Loucy (cell line): ENCODE data around the gene ABLIM2.

Experiments
- H2AFZ ChIP-seq: fragments of 200-600 bp; sonication (generic); 2 replicates; pipeline ENCODE4 v1.6.0; 2016; ENCODE audit warnings: antibody characterized with exemption, mild to moderate bottlenecking, low read length, moderate library complexity
- H3F3A ChIP-seq: fragments of 200-600 bp; 2 replicates; pipeline ENCODE4 v1.6.0; 2016; ENCODE audit warnings: antibody characterized with exemption, low read depth, mild to moderate bottlenecking
- H3K27me3 ChIP-seq: fragments of 200-600 bp; sonication (generic); 2 replicates; pipeline ENCODE4 v1.6.1; 2014; ENCODE audit warnings: low read length, mild to moderate bottlenecking; ENCODE audit not compliant: insufficient read depth, poor library complexity, severe bottlenecking
- H3K36me3 ChIP-seq: fragments of 200-600 bp; sonication (generic); 2 replicates; pipeline ENCODE4 v1.6.1; 2016; ENCODE audit warnings: low read length; ENCODE audit not compliant: insufficient read depth
- H3K4me1 ChIP-seq: fragments of 200-600 bp; sonication (generic); 2 replicates; pipeline ENCODE4 v1.5.1; 2014; ENCODE audit warnings: low read length, mild to moderate bottlenecking; ENCODE audit not compliant: insufficient read depth, poor library complexity, severe bottlenecking
- H3K4me2 ChIP-seq: fragments of 200-600 bp; sonication (generic); 2 replicates; pipeline ENCODE4 v1.6.0; 2014; ENCODE audit warnings: antibody characterized with exemption, low read length, low read depth, mild to moderate bottlenecking; ENCODE audit not compliant: poor library complexity, severe bottlenecking
- H3K4me3 ChIP-seq: fragments of 200-600 bp; sonication (generic); 2 replicates; pipeline ENCODE4 v1.5.1; 2014; ENCODE audit warnings: low read length, mild to moderate bottlenecking, mixed read lengths; ENCODE audit not compliant: poor library complexity, severe bottlenecking
- H3K79me2 ChIP-seq: fragments of 200-600 bp; sonication (generic); 2 replicates; pipeline ENCODE4 v1.6.1; 2014; ENCODE audit warnings: low read length; ENCODE audit not compliant: insufficient read depth
- H3K9ac ChIP-seq: fragments of 200-600 bp; sonication (generic); 2 replicates; pipeline ENCODE4 v1.6.0; 2014; ENCODE audit warnings: mild to moderate bottlenecking, low read depth, low read length, moderate library complexity; ENCODE audit not compliant: poor library complexity, severe bottlenecking
- H3K9me2 ChIP-seq: fragments of 200-600 bp; sonication (generic); replicated peaks from 2 replicates; pipeline ENCODE4 v1.6.1; 2016; ENCODE audit warnings: low read depth, low read length, mixed read lengths
- H3K9me3 ChIP-seq: fragments of 200-600 bp; sonication (generic); 2 replicates; pipeline ENCODE4 v1.6.1; 2014; ENCODE audit warnings: mild to moderate bottlenecking, antibody characterized with exemption, low read length, low read depth; ENCODE audit not compliant: insufficient read depth
- H4K20me1 ChIP-seq: fragments of 200-600 bp; sonication (generic); 2 replicates; pipeline ENCODE4 v1.6.0; 2014; ENCODE audit warnings: antibody characterized with exemption, low read length, mild to moderate bottlenecking; ENCODE audit not compliant: insufficient read depth, poor library complexity, severe bottlenecking
- EZH2phosphoT487 ChIP-seq: fragments of 200-600 bp; IDR thresholded peaks from 2 replicates; pipeline ENCODE4 v1.6.1; 2018; ENCODE audit warnings: antibody characterized with exemption, mild to moderate bottlenecking, moderate library complexity, borderline replicate concordance
- TF ChIP-seq, protein P1 (sequence below): fragments of 200-600 bp; sonication (generic); conservative IDR thresholded peaks from 2 replicates; pipeline ENCODE4 v1.5.1; 2014; ENCODE audit warnings: mild to moderate bottlenecking, antibody characterized with exemption, low read length

ABLIM2 gene

DNA sequence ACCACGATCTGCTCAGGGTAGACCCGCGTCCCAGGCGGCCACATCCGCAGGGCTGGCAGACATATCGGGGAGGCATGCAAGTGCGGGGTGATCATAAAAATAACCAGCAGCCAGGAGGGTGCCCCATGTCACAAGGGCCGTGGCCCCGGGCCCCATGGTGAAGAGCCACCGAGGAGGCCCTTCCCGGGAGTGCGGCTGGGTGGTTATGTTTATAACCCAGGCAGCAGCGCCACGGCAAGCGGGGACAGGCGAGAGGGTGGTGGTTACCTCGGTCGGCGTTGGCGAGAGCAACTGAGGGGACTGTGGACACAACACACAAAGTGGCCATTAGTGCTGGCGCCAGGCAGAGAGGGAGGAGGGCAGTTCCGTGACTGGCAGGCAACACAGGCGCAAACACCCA lies 126.2 kb downstream of the ABLIM2 start:
- no peaks in the 10 kb centered on the region for H3K27me3 ChIP-seq
- H3K9ac ChIP-seq, result no peak overlapping the region
- H2AFZ ChIP-seq, result no peak overlapping the region
- H3K36me3 ChIP-seq, result no peaks in the 10 kb centered on the region
- no peaks in the 10 kb centered on the region for H3K9me2 ChIP-seq
- no peak overlapping the region for H3K4me2 ChIP-seq
- H3K4me1 ChIP-seq, result peaks cover 6% of the 10 kb centered on the region
- H4K20me1 ChIP-seq, result no peaks in the 10 kb centered on the region
- no peak overlapping the region for H3K4me3 ChIP-seq
- no peaks in the 10 kb centered on the region; the same call in 1 of the 2 replicates for H3K9me3 ChIP-seq
- H3F3A ChIP-seq, result no peaks in the 10 kb centered on the region
- H3K79me2 ChIP-seq, result no peaks in the 10 kb centered on the region
- TF ChIP-seq, protein P1, sequence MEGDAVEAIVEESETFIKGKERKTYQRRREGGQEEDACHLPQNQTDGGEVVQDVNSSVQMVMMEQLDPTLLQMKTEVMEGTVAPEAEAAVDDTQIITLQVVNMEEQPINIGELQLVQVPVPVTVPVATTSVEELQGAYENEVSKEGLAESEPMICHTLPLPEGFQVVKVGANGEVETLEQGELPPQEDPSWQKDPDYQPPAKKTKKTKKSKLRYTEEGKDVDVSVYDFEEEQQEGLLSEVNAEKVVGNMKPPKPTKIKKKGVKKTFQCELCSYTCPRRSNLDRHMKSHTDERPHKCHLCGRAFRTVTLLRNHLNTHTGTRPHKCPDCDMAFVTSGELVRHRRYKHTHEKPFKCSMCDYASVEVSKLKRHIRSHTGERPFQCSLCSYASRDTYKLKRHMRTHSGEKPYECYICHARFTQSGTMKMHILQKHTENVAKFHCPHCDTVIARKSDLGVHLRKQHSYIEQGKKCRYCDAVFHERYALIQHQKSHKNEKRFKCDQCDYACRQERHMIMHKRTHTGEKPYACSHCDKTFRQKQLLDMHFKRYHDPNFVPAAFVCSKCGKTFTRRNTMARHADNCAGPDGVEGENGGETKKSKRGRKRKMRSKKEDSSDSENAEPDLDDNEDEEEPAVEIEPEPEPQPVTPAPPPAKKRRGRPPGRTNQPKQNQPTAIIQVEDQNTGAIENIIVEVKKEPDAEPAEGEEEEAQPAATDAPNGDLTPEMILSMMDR, result no peak

DNA sequence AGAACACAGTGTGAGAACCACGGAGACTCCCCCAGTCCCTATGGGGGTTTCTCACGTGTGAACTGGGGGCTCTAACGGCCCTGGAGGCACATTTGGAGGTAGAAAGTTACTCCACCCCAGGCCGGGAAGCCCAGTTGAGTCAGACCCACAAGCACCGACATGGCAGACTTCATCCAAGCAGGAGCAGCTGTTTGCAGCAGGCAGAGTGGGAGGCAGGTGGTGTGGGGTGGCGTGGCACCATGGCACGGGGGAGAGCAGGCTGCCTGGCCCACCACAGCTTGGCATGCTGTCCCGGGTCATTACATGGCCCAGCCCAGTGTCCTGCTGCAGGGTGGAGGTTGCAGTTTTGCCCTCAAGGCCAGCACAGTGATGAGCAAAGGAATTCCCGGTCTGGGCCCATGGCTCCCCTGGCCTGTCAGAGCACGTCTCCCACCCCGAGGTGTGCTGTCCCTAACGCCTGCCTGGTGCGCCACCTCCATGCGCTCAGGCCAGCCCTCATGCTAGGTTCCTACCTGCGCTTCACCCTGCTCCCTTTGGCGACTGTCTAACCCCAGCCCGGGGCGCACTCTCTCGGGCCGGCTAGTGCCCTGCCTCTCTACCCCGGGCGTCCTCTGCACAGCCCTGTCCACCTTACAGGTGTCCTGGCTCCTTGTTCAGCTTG lies 128.4 kb downstream of the ABLIM2 start:
- Histone ChIP-seq H3F3A (no peaks in the 10 kb centered on the region), H3K9me2 (no peaks in the 10 kb centered on the region), H3K9ac (no peak overlapping the region), H3K79me2 (no peaks in the 10 kb centered on the region), H3K36me3 (no peaks in the 10 kb centered on the region), H3K4me3 (no peak overlapping the region), H2AFZ (no peak overlapping the region), H3K27me3 (no peaks in the 10 kb centered on the region), H3K9me3 (no peaks in the 10 kb centered on the region; the same call in 1 of the 2 replicates), H3K4me1 (no peaks in the 10 kb centered on the region), H3K4me2 (no peak overlapping the region), H4K20me1 (no peaks in the 10 kb centered on the region)
- TF ChIP-seq, protein P1, result no peak
- TF ChIP-seq EZH2phosphoT487, result no peak

DNA sequence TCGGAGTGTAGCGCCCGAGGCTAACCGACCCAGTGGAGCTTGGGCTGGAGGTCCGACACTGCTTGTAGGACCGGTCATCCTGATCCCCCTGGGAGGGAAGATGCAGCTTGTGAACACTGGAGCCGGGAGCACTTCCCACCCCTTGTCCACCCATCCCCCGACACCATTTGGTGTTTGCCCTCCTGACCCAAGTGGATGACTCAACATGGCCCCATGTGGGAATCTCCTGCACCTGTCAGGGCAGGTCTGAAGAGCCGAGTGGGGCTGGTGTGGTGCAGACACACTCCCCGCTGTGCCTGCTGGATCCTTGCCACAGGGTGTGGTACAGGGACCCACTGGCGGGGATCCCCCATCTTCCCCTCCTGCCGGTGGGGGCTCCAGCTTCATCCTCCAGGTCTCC lies 128.9 kb downstream of the ABLIM2 start:
- no peaks in the 10 kb centered on the region for H3K4me1 ChIP-seq
- no peaks in the 10 kb centered on the region for H3K36me3 ChIP-seq
- H3K9me3 ChIP-seq, result no peaks in the 10 kb centered on the region; the same call in 1 of the 2 replicates
- H2AFZ ChIP-seq, result no peak overlapping the region
- H4K20me1 ChIP-seq, result no peaks in the 10 kb centered on the region
- H3K9me2 ChIP-seq, result no peaks in the 10 kb centered on the region
- H3K9ac ChIP-seq, result no peak overlapping the region
- H3K4me2 ChIP-seq, result no peak overlapping the region
- H3F3A ChIP-seq, result no peaks in the 10 kb centered on the region
- no peaks in the 10 kb centered on the region for H3K79me2 ChIP-seq
- H3K4me3 ChIP-seq, result no peak overlapping the region
- no peaks in the 10 kb centered on the region for H3K27me3 ChIP-seq
- no peak for TF ChIP-seq EZH2phosphoT487
- TF ChIP-seq, protein P1, result no peak
